ENCODE measurements around the gene EIF4G2. TPM values are rescaled to one million over a fixed set of nuclear protein-coding genes. Genes with fewer than 3 reads are reported as not detected.

The EIF4G2 gene
- total and polyA plus RNA-seq, 9 donors = 507 to 816 (median 745) TPM

GRCh38 chr11:10762913-10763421 lies 45.8 kb downstream of the EIF4G2 start:
- Histone ChIP-seq H3K27ac (ENCODE audit: low read length) (no peak overlapping the region), H3K4me3 (ENCODE audit: low read length) (no peak overlapping the region), H3K4me1 (ENCODE audit: control insufficient read depth, insufficient read depth, low read length) (no peaks in the 10 kb centered on the region), H3K9me3 (replicated peaks; ENCODE audit: control insufficient read depth, low read depth, low read length) (no peaks in the 10 kb centered on the region), H3K27me3 (ENCODE audit: control insufficient read depth, insufficient read depth, low read length) (no peaks in the 10 kb centered on the region), H3K36me3 (ENCODE audit: control insufficient read depth, insufficient read depth, low read length) (peaks cover 43% of the 10 kb centered on the region)
- no peak for DNase-seq
- WGBS (ENCODE audit: insufficient coverage) = 83% methylated on average over 1 of the region's 4 CpGs

GRCh38 chr11:10762185-10762584 lies 46.5 kb downstream of the EIF4G2 start:
- peaks cover 44% of the 10 kb centered on the region for H3K36me3 ChIP-seq (ENCODE audit: control insufficient read depth, insufficient read depth, low read length)
- no peak for DNase-seq

GRCh38 chr11:10761085-10761698 lies 47.5 kb downstream of the EIF4G2 start:
- Histone ChIP-seq H3K9me3 (replicated peaks; ENCODE audit: control insufficient read depth, low read depth, low read length) (no peaks in the 10 kb centered on the region), H3K4me1 (ENCODE audit: control insufficient read depth, insufficient read depth, low read length) (no peaks in the 10 kb centered on the region), H3K4me3 (ENCODE audit: low read length) (no peak overlapping the region), H3K27ac (ENCODE audit: low read length) (no peak overlapping the region), H3K27me3 (ENCODE audit: control insufficient read depth, insufficient read depth, low read length) (no peaks in the 10 kb centered on the region), H3K36me3 (ENCODE audit: control insufficient read depth, insufficient read depth, low read length) (peaks cover 47% of the 10 kb centered on the region)
- WGBS (ENCODE audit: insufficient coverage) = no CpG with 5 or more reads among the region's 6 CpGs
- no peak for DNase-seq

More at GRCh38 chr11:10762185-10762584, 46.5 kb downstream of the EIF4G2 start:
- Histone ChIP-seq H3K4me1 (ENCODE audit: control insufficient read depth, insufficient read depth, low read length) (no peaks in the 10 kb centered on the region), H3K9me3 (replicated peaks; ENCODE audit: control insufficient read depth, low read depth, low read length) (no peaks in the 10 kb centered on the region), H3K27me3 (ENCODE audit: control insufficient read depth, insufficient read depth, low read length) (no peaks in the 10 kb centered on the region), H3K4me3 (ENCODE audit: low read length) (no peak overlapping the region), H3K27ac (ENCODE audit: low read length) (no peak overlapping the region)

GRCh38 chr11:10758957-10759356 lies 49.8 kb downstream of the EIF4G2 start:
- Histone ChIP-seq H3K4me3 (ENCODE audit: low read length) (no peak overlapping the region), H3K4me1 (ENCODE audit: control insufficient read depth, insufficient read depth, low read length) (no peaks in the 10 kb centered on the region), H3K27me3 (ENCODE audit: control insufficient read depth, insufficient read depth, low read length) (no peaks in the 10 kb centered on the region), H3K36me3 (ENCODE audit: control insufficient read depth, insufficient read depth, low read length) (peaks cover 41% of the 10 kb centered on the region), H3K27ac (ENCODE audit: low read length) (no peak overlapping the region), H3K9me3 (replicated peaks; ENCODE audit: control insufficient read depth, low read depth, low read length) (no peaks in the 10 kb centered on the region)
- WGBS (ENCODE audit: insufficient coverage) = no CpG with 5 or more reads among the region's 1 CpG
- DNase-seq = no peak

- peaks cover 2% of the 10 kb centered on the region for H3K4me1 ChIP-seq (ENCODE audit: control insufficient read depth, insufficient read depth, low read length)
- 80% methylated on average over 2 of the region's 7 CpGs for WGBS (ENCODE audit: insufficient coverage)
- H3K9me3 ChIP-seq (replicated peaks; ENCODE audit: control insufficient read depth, low read depth, low read length) = no peaks in the 10 kb centered on the region
- H3K4me3 ChIP-seq (ENCODE audit: low read length) = no peak overlapping the region
- no peak overlapping the region for H3K27ac ChIP-seq (ENCODE audit: low read length)
- H3K36me3 ChIP-seq (ENCODE audit: control insufficient read depth, insufficient read depth, low read length) = peaks cover 18% of the 10 kb centered on the region
- no peak for DNase-seq
- H3K27me3 ChIP-seq (ENCODE audit: control insufficient read depth, insufficient read depth, low read length) = no peaks in the 10 kb centered on the region
Observed at GRCh38 chr11:10752486-10752885, 56.2 kb downstream of the EIF4G2 start.

GRCh38 chr11:10752061-10752460 lies 56.7 kb downstream of the EIF4G2 start:
- Histone ChIP-seq H3K27me3 (ENCODE audit: control insufficient read depth, insufficient read depth, low read length) (no peaks in the 10 kb centered on the region), H3K9me3 (replicated peaks; ENCODE audit: control insufficient read depth, low read depth, low read length) (no peaks in the 10 kb centered on the region), H3K36me3 (ENCODE audit: control insufficient read depth, insufficient read depth, low read length) (peaks cover 13% of the 10 kb centered on the region), H3K4me1 (ENCODE audit: control insufficient read depth, insufficient read depth, low read length) (peaks cover 2% of the 10 kb centered on the region), H3K4me3 (ENCODE audit: low read length) (peak overlapping the region; percentile 85), H3K27ac (ENCODE audit: low read length) (peak overlapping the region; percentile 100)
- WGBS (ENCODE audit: insufficient coverage) = no CpG with 5 or more reads among the region's 2 CpGs
- no peak for DNase-seq

GRCh38 chr11:10751581-10751940 lies 57.2 kb downstream of the EIF4G2 start:
- H3K9me3 ChIP-seq (replicated peaks; ENCODE audit: control insufficient read depth, low read depth, low read length) = no peaks in the 10 kb centered on the region
- peak overlapping the region; percentile 100 for H3K27ac ChIP-seq (ENCODE audit: low read length)
- 2% methylated on average over 6 of the region's 14 CpGs for WGBS (ENCODE audit: insufficient coverage)
- peaks cover 2% of the 10 kb centered on the region for H3K4me1 ChIP-seq (ENCODE audit: control insufficient read depth, insufficient read depth, low read length)
- peak overlapping the region; percentile 85 for H3K4me3 ChIP-seq (ENCODE audit: low read length)
- no peak for DNase-seq
- H3K36me3 ChIP-seq (ENCODE audit: control insufficient read depth, insufficient read depth, low read length) = peaks cover 10% of the 10 kb centered on the region
- no peaks in the 10 kb centered on the region for H3K27me3 ChIP-seq (ENCODE audit: control insufficient read depth, insufficient read depth, low read length)

- H3K4me3 ChIP-seq (ENCODE audit: low read length) = peak within 1 kb of the TSS; percentile 85
- peaks cover 7% of the 10 kb centered on the region for H3K36me3 ChIP-seq (ENCODE audit: control insufficient read depth, insufficient read depth, low read length)
- H3K9me3 ChIP-seq (replicated peaks; ENCODE audit: control insufficient read depth, low read depth, low read length) = no peaks in the 10 kb centered on the region
- peaks cover 2% of the 10 kb centered on the region for H3K4me1 ChIP-seq (ENCODE audit: control insufficient read depth, insufficient read depth, low read length)
- under 1% methylated on average over 57 of the region's 67 CpGs for WGBS (ENCODE audit: insufficient coverage)
- no peaks in the 10 kb centered on the region for H3K27me3 ChIP-seq (ENCODE audit: control insufficient read depth, insufficient read depth, low read length)
- H3K27ac ChIP-seq (ENCODE audit: low read length) = peak within 1 kb of the TSS; percentile 100
- DNase-seq = peak; percentile 97
Observed at GRCh38 chr11:10750838-10751580, 57.7 kb downstream of the EIF4G2 start, which contains the start of gene CTR9. TSS of gene CTR9 (plus strand) at chr11:10751246. CDS start at chr11:10751413, 167 bp downstream.

- Histone ChIP-seq H3K4me3 (ENCODE audit: low read length) (no peak overlapping the region), H3K27ac (ENCODE audit: low read length) (no peak overlapping the region), H3K9me3 (replicated peaks; ENCODE audit: control insufficient read depth, low read depth, low read length) (no peaks in the 10 kb centered on the region), H3K27me3 (ENCODE audit: control insufficient read depth, insufficient read depth, low read length) (no peaks in the 10 kb centered on the region), H3K4me1 (ENCODE audit: control insufficient read depth, insufficient read depth, low read length) (peaks cover 2% of the 10 kb centered on the region), H3K36me3 (ENCODE audit: control insufficient read depth, insufficient read depth, low read length) (no peaks in the 10 kb centered on the region)
- no peak for DNase-seq
- 77% methylated on average over 1 of the region's 2 CpGs for WGBS (ENCODE audit: insufficient coverage)
Observed at GRCh38 chr11:10749476-10749875, 59.2 kb downstream of the EIF4G2 start.

- Histone ChIP-seq H3K4me3 (ENCODE audit: low read length) (no peak overlapping the region), H3K27ac (ENCODE audit: low read length) (no peak overlapping the region), H3K4me1 (ENCODE audit: control insufficient read depth, insufficient read depth, low read length) (peaks cover 2% of the 10 kb centered on the region), H3K9me3 (replicated peaks; ENCODE audit: control insufficient read depth, low read depth, low read length) (no peaks in the 10 kb centered on the region), H3K36me3 (ENCODE audit: control insufficient read depth, insufficient read depth, low read length) (no peaks in the 10 kb centered on the region), H3K27me3 (ENCODE audit: control insufficient read depth, insufficient read depth, low read length) (no peaks in the 10 kb centered on the region)
- DNase-seq = no peak
Observed at GRCh38 chr11:10747733-10748132, 61.0 kb downstream of the EIF4G2 start.

Data from muscle of leg (tissue), 11 donors.